ENCODE measurements around the gene SNTB2.
A peak's percentile ranks its signal among the peaks of the same experiment; 100 is the strongest.

Gene SNTB2

DNA sequence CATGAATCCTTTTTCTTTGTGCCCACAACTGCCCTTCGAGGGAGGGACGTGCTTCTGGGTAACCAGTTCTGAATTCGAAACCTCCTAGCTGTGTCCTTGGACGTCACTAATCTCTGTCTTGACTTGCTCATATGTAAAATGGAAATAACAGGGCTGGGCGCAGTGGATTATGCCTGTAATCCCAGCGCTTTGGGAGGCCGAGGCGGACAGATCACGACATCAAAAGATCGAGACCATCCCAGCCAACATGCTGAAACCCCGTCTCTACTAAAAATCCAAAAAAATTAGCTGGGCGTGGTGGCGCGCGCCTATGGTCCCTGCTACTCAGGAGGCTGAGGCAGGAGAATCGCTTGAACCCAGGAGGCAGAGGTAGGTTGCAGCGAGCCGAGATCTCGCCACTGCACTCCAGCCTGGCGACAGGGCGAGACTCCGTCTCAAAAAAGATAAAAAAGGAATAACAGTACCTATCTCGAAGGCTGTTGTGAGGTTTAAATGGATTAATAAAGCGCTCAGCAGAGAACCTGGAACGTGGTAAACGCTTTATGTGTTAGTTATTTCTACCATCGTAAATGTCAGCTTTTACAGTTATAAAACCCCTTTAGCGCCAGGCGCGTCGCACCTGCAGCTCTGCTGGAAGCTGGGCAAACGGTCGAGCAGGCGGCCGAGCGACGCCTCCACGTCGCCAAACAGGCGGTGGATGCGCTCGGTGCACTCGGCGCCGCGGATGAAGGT, 151.8 kb downstream of the SNTB2 start:
- DNase-seq (ENCODE audit: low read depth in 1 of 2, low spot score in 1 of 2) = no peak

DNA sequence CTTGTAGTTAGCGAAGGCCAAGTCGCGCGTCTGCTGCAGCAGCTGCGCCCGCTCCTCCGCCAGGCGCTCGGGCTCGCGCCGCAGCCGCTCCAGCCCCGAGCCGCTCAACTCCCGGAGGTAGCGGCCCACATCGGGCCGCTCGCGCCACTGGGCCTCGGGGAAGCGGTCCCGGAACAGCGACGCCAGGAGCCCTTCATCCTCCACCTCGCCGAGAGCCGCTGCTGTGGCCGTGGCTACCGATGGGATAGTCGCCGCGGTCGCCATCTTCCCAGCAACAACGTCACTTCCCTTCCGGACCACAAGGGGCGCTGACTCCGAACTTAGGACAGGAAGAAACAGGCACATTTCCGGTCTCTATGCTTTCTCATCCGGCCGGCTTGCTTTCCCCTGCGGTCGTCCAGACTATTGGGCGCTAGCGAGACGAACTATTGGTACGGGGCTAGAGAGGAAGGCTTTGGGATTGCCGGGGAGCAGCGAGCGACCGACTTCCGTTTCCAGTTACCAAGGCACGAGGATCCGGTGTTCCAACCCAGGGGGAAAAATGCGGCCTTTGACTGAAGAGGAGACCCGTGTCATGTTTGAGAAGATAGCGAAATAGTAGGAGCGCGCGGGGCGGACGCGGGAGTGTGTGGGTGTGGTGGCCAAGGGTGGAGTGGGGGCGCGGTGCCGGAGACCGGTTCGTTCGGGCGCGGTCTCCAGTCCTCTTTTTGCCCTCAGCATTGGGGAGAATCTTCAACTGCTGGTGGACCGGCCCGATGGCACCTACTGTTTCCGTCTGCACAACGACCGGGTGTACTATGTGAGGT, 152.5 kb downstream of the SNTB2 start, which contains the start of the genes COG8 and NIP7:
Gene COG8 (minus strand): TSS at position 276 of the 806 bp plus-strand sequence. CDS start 12 bp downstream, at position 264.
Gene NIP7 (plus strand): TSS at position 484 of the 806 bp plus-strand sequence. CDS start 58 bp downstream, at position 542.
- DNase-seq (ENCODE audit: low read depth in 1 of 2, low spot score in 1 of 2) = peak; percentile 80 to 84

DNA sequence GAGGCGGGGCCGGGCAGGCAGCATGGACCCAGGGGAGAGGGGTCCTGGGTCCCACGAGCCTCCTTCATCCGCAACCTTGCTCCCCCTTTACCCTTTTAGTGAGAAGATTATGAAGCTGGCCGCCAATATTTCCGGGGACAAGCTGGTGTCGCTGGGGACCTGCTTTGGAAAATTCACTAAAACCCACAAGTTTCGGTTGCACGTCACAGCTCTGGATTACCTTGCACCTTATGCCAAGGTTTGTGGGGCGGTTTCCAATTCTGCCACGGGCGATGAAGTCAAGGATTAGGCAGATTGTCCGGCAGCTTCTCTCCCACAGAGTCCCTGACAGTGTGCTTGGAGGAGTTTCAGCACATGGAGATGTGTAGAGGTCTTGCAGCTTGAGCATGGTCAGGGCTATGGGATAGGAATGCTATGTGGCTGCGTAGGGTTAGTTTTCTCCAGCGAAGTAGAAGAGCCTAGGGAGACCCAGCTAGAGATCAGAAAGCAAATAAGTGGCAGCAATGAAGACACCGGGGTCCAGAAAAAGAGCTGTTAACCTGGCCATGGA, 153.2 kb downstream of the SNTB2 start:
- DNase-seq (ENCODE audit: low read depth in 1 of 2, low spot score in 1 of 2) = no peak

DNA sequence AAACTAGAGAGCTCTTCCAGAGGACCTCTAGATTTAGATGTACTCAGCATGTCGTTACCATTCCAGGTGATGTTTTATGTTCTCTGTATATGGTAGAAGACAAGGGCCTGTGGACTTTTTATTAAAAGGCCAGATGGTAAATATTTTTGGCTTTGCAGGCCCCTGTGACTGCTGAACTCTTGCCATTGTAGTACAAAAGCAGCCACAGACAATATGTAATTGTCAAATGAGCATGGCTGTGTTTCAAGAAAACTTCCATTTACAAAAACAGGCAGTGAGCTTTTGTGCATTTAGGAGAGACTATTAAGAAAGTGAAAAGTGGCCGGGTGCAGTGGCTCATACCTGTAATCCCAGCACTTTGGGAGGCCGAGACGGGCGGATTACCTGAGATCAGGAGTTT, 157.2 kb downstream of the SNTB2 start:
- DNase-seq (ENCODE audit: low read depth in 1 of 2, low spot score in 1 of 2) = no peak

DNA sequence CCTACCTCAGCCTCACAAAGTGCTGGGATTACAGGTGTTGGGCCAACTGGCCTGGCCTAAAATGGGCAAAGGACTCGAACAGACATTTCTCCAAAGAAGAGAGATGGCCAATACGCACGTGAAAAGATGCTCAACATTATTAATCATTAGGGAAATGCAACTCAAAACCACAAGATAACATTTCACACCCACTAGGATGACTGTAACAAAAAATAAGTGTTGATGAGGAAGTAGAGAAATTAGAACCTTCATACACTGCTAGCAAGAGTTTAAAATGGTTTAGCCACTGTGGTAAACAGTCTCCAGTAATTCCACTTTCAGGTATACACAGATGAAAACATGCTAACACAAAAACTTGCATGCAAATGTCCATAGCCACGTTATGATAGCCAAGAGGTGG, 159.0 kb downstream of the SNTB2 start:
- no peak for DNase-seq (ENCODE audit: low read depth in 1 of 2, low spot score in 1 of 2)

DNA sequence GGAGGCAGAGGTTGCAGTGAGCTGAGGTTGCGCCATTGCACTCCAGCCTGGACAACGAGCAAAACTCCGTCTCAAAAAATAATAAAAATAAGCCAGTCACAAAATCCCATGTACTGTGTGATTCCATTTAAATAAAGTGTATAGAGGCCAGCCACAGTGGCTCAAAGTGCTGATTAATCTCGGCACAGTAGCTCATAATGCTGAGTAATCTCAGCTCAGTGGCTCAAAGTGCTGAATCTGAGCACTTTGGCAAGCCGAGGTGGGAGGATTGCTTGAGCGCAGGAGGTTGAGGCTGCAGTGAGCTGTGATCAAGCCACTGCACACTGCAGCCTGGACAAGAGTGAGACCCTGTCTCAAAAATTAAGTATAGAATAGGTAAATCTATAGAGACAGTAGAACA, 159.7 kb downstream of the SNTB2 start:
- DNase-seq (ENCODE audit: low read depth in 1 of 2, low spot score in 1 of 2) = no peak

DNA sequence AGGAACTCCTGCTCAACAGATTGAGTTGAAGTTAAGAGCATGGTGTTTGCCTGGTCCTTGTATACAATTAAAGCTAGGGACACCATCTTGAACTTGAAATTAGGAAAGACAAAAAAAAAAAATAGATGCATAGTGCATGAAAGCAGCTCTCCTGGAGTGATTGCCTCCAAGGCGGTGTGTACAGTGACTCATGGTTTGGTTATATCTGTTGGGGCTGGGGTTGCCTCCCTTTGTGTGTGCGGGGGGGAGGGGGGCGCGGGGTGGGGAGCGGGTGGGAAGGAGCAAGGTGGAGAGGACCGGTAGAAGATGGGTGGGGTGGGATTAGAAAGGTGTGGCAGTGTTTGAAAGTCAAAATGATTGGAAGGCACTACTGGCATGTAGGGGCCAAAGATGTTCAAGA, 161.3 kb downstream of the SNTB2 start:
- no peak for DNase-seq (ENCODE audit: low read depth in 1 of 2, low spot score in 1 of 2)

DNA sequence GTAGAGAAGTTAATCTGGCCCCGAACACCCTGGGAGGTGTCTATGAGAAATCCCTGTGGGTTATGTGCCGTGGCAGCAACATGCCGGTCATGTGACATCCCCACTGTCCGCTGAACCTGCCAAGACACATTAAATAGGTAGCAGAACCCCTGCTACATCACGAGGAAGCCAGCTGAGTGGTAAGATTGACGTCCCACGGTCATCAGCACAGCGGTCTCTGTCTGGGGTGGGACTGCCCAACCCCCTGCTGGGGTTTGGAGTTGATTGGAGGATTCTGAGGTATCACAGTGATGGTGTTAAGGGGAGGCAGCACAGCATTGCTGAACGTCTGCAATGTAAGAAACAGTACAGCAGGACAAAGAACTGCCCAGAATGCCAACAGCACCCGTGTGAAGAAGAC, 162.6 kb downstream of the SNTB2 start:
- no peak for DNase-seq (ENCODE audit: low read depth in 1 of 2, low spot score in 1 of 2)

DNA sequence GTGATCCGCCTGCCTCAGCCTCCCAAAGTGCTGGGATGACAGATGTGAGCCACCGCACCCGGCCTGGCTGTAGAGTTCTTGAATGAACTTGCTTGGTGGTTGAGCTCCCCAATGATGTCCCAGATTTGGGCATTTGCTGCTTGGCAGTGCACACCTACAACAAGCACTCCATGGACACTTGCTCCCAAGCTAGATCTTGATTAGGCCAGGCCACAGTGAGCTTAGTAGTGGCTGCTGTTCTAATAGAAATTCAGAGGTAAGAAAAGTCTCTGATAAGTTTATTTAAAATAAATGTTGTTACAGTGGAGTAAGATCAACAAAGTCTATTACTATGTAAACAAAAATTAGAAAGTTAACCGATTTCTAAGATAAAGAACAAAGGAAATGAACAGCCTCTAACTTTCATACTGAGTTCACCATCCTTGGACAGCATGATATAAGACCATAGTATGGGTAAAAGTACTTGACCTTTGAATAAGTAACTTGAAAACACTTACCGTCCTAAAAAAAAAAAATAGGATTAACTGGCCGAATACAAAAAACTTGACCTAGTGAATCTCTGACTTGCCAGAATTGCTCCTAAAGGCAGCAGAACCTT, 163.7 kb downstream of the SNTB2 start:
- DNase-seq (ENCODE audit: low read depth in 1 of 2, low spot score in 1 of 2) = no peak

DNA sequence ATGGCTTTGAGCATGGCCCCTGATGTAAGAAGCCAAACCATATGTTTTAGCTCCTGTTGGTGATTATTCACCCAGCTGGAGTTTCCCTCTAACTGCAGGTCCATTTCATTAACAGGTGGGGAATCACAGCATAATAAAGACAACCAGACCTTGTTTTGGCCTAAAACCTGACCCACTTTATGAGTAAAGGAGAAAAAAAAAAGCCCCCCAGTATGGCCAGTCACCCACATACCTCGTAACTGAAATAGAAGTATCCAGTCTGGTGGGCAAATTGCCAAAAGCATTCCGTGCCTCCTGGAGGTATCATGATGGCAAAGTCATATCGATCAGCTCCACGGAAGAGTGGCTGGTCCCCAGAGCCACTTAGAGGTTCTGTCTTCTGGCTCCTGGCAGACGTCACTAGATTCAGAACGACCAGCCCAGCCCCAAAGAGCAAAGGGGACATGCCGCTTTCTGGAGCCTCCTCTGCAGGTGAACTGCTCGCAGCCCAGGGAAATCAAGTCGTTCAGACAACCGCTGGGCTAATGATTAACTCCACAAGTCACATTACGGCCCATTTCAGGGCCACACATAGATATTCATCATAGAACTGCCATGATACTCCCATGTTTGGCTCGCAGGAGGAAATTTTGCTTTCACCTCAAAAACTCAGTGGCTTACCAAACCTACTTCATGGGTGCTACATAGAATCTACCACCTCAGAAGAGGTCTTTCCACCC, 164.5 kb downstream of the SNTB2 start, which contains the start of gene TMED6:
Gene TMED6 (minus strand): TSS at position 478 of the 719 bp plus-strand sequence. CDS start 33 bp downstream, at position 445.
- no peak for DNase-seq (ENCODE audit: low read depth in 1 of 2, low spot score in 1 of 2)

Measured in activated T-helper 1 cell treated with anti-CD3 and anti-CD28 coated beads, Interleukin-2, amount 50 U/mL, for 16 hours (primary cell).